Measurements from ENCODE around the gene UNC5B.

DNA sequence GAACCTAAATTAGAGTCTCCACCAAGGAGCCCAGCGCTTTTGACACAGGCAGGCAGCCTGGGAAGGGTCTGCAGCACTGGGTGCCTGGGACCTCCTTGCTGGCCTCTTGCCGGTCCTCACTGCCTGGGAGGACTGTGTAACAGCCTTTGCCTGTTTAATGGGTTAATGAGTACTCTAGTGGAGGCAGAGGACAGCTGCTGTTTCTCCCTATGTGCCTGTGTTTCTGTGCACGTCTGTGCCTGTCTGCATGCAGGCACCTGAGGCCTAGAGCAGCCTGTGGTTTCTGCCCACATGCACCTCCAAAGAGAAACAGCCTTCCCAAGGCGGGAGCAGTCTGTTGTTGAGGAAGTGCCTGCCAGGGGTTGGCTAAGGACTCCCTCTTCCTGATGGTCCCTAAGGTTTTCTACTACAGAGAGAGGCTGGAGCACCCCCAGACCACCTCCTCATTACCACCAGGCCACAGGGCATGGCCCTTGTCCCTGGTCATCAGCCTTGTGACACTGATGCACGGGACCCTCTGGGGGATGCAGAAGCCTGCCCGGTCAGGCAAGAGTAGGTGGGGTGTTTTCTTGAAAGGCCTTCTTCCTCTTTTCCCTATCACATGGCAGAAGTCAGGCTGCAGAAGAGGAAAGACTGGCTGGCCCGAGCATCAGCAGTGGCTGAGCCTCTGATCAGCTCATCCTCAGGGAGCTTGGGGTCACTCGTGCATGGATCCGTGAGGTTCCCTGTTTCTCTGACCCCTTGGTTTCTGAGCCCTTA is 120.9 kb downstream of the UNC5B start:
- TF ChIP-seq CTCF (IDR thresholded peaks at IDR 0.05; ENCODE audit: insufficient read depth, low read length) (no peak), POLR2AphosphoS5 (IDR thresholded peaks at IDR 0.05; ENCODE audit: low read depth) (peak; percentile 60; the same call in 1 of the 2 replicates), GABPA (IDR thresholded peaks at IDR 0.05; ENCODE audit: low read depth) (no peak), REST (IDR thresholded peaks at IDR 0.05; ENCODE audit: insufficient replicate concordance, low read depth) (no peak)
